DMS153 treated with DMSO at 0.1 percent for 48 hours (cell line): Measurements from ENCODE around the gene IRF2BP2.

Source experiments
- DNase-seq: peaks from one replicate; lab custom pipeline; 2025; ENCODE audit not compliant: unreplicated experiment; lab: John Stamatoyannopoulos, UW

IRF2BP2 gene

DNA sequence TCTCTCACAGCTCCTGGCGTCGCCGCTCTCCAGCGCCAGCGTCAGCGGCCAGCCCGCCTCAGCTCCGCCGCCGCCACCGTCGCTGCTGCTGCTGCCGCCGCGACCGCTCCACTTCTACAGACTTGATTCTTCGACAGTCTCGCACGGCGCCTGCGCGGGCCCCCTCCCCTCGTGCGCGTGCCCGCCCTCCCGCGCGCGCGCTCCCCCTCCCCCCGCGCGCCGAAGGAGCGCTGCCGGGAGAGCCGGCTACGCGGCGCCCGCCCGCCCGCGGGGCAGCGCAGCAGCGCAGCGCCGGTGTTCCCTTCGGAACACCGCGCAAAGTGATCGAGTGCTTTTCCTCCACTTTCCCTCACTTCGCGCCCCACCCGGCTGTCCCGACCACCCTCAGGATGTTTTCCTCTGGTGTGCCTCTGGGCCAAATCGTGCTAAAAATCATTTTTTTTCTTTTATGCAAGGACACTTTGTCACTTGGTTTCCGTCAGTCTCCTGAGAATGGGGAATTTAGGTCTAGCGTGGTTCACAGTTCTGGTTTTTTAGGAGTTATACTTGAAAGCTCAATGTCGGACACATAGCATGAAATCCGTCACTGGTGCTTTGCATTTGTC is at the start of gene IRF2BP2:
IRF2BP2 (minus strand) TSS at position 118 of the 605 bp plus-strand sequence. CDS start 684 bp downstream, outside the sequence.
- DNase-seq = no peak

DNA sequence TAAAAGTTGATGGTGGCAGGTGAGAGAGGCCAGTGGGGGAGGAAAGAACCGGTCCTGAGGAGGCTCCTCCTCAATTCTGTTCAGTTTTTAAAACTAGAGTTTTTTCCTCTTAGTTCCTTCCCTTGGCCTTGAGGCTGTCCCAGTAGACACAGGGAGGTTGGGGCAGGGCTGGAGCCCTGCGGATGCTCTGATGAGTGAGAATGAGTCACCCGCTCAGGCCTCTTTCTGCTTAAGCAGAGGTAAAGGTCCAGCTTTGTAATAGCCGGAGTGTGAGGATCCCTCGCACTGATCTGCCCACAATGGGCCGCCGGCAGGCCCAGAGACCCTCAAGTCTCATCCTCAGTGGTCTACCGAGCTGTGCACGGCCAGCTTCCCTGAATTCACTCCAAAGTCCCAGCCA is 49.6 kb upstream of the IRF2BP2 start:
- DNase-seq = no peak

DNA sequence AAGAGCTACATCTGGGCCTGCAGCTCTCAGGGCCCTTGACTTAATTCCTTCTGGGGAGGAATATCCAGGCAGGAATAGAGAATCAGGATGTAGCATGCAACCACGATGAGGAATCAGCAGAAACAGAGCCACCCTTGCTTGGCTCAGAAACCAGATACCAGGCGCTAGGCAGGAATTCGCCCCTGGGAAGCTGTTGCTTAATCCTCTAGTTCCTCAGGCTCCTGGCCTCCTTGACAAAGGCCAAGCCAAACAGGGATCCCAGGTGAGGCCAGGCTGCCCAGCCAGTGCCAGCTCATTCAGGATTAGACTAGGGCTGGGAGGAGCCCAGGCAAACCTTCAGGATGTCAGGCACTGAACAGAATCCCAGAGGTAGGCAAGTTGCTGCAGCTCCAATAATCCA is 48.2 kb upstream of the IRF2BP2 start:
- no peak for DNase-seq

DNA sequence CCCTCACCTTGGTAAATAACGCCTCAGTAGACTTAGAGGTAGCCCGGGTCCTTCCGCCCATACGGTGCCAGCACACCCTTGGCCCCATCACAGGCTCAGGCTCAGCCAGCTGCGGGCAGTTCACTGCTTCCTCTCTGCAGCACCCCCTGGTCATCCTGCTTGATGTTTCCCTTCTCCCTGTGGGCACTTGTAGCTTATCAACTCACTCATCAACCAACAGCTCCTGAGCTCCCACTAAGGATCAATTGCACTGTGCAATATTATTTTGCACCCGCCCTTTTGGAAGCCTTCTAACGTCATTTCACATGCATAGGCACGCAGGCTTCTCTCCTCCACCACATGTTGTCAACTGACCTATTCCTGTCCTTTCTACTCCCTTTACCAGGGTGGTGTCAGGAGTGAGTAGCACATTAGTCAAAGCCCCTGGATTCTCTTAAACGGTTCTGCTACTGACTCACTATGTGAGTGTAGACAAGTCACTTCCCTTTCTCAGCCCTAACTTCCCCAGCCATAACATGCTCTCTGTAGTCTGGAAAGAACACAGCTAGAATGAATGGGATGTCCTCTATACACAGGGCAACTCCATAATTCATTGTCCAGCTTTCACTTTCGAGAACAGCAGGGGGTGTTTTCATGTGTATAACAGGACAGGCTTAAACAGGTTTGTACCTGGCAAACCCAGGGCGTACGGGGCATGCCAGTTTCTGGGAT is 47.1 kb upstream of the IRF2BP2 start:
- no peak for DNase-seq

DNA sequence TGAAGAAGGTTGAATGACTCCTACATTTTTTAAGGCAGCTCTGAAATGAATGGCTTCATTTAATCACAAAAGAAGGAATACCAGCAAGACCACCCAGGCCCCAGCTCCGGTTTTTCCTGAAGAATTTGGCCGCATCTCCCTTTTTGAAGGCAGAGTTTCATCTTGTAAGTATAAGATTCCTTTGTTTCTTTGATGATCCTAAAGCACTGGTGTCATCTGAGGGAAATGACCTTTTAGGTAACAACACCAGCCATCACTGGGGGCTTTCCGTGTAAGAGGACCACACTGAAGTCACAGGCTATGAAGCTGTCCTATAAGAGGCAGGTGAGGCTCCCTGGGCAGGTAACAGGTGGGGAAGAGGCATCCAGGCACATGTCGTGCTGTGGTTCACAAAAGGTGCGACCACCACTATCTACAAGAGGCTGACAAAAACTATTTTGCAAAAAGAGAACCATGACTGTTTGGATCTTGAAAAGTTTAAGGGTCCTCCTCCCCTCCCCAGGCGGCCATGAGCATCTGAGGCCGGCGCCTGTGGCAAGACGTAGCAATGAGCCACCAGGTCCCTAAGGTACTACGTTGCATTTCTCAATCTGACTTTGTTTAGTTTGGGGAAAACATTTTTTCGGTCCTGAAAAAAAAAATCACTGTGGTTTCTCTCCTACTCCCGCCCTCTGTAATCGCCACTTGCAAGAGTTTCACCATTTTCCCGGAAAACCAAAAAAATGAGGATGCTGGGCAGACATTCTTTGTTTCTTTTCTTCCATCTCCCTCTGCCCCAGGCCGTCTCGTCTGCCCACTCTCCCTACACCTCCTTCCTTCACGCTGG is 46.3 kb upstream of the IRF2BP2 start:
- no peak for DNase-seq

DNA sequence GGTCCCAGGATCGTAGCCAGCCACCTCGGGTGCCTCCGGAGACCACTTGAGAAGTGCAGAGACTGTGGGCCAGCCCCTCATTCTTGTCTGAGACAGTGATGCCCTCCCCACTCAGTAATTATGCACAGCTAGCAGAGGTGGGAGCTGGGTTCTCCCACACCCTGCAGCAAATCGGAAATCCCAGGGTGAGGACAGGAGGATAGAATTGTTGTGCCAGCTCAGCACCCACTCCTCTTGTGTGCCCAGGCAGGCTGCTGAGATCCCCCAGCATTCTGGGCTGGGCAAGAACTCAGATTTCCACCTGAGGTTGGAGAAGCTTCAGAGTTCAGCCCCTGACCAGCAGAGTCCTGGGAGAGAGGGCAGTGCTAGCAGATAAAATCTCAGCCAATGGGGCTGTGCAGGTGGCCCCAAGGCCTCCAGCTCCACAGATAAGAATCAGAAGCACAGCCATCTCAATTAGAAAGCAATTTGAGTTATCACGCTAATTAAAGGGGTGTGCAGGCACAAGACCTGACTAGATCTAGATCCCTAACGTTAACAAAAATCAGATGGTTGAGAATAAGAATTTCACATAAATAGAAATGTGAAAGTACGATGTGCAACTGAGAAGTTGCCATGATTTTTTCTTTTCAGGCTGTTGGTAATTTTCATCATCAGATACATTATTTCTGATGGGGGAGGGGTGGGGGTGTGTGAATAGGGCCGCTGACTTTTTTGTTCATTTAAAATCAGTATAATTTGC is 45.5 kb upstream of the IRF2BP2 start:
- DNase-seq = no peak

DNA sequence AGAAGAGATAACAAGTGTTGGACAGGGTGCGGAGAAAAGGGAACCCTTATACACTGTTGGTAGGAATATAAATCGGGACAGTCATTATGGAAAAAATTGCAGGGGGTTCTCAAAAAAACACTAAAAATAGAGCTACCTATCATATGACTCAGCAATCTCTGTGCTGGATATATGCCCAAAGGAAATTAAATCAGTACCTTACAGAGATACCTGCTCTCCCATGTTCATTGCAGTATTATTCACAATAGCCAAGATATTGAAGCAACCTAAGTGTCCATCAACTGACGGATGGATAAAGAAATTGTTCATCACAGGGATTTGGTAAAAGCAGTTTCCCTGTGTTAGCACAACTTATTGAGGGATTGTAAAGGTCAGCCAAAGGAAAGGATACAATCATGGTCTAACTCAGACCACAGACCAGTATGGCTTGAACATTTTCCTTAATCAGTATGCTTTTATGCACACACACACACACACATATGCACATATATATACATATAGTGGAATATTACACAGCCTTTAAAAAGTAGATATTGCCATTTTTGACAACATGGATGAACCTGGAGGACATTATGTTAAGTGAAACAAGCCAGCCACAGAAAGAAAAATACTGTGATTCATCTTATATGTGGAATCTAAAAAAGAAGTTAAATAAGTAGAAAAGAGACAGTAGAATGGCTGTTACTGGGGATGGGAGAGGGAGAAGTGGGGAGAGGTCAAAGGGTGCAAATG is 44.2 kb upstream of the IRF2BP2 start:
- DNase-seq = no peak

DNA sequence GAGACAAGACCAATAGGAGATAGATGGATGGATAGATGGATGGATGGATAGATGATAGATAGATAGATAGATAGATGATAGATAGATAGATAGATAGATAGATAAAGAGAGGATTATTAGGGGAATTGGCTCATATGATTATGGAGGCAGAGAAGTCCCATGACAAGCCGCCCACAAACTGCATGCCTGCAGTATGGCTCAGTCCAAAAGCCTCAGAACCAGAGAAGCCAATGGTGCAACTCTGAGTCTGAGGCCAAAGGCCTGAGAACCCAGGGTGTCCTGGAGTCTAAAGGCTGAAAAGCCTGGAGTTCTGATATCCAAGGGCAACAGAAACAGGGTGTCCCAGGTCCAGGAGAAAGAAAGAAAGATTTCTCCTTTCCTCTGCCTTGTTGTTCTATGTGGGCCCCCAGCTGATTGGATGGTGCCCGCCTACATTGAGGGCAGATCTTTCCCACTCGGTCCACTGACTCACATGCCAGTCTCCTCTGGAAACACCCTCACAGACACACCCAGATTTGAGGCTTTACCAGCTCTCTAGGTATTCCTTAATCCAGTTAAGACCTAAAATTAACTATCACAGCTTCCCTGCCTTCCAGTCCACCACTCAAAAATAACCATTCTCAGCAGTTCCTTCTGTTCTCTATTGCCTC is 39.6 kb upstream of the IRF2BP2 start:
- no peak for DNase-seq

DNA sequence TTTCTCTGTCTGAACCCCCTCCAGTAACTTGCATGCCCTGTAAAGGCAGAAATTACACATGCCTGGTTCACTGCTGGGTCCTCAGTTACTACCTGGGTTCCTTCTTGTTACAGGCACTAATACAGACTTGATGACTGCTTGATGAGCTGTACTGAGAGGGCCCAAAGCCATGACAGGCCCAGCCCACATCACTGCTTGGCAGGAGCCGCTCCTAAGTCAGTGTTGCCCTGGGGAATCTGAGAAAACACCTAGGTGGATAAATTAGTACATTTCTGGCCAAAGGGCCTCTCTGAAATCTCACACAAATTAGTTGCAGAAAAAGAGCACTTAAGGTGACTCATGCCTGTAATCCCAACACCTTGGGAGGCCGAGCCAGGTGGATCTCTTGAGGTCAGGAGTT is 37.8 kb upstream of the IRF2BP2 start:
- DNase-seq = no peak

DNA sequence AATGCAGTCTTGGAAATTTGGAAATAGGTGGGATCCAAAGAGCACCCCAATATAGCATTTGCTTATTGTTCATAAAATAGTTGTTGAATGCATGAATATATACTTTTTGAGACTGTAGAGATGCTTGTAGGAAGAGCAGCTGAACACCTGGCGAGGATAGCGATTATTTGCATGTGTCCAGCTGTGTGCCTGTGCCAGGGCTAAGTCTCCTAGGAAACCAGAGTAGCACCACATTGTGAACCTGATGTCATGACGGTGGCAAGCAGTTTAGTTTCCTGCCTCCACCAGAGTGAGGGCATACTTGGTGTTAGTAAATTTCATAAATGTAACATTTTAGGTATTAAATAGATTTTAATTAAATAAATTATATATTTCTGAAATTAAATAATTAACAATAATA is 37.3 kb upstream of the IRF2BP2 start:
- DNase-seq = no peak

DNA sequence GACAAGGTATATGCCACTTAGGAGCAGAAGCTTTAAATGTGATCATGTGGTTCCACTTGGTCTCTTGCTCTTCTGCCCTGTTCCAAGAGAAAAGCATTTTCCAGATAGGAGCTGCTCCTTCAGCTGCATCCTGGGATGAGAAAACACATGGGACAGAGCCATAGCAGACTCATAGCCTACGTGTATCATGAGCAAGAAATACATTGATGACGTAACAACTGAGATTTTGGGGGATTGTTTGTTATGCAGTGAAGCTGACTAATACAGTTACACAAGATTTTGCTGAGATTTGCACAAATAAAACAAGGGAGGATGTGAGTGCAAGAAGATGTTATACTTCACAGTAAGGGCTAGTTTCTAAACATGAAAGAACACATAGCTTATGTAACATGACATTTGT is 36.0 kb upstream of the IRF2BP2 start:
- DNase-seq = no peak

DNA sequence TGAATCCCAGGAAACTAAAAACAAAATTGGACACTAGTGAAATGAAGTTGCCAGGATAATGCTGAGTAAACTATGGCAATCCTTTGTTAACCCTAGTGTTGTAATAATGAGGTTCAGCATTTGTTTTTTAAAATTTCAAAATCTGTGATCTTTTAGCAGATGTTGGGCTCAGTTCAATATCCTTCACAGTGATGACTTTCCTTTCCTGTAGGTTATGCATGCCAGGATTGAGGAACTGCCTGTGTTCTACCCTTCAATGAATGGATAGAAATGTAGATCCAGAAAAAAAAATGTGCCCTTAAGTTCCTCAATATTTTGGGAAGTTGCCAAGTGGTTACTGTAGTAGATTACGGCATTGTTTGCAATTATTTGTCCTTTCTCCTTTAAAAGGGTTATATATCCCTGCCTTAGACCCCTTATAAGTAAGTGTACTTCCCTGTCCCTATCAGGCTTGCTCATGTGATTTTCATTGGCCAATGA is 35.5 kb upstream of the IRF2BP2 start:
- DNase-seq = no peak

DNA sequence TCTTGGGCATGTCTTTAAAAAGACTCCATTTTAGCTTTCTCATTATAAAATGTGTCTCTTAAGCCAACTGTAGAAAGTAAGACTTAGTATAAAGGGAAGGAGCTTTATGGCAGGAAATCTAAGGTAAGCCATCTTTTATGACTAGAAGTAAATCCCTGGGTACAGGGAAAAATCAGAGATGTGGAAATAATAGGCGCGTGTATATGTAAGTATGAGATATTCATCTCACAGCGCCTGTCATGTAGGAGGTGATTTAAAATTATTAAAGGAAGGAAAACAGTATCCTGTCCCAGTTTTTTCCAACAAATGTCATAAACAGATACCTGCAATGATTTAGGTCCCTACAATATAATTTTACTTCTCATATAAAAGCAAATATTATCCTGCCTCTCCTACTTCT is 35.0 kb upstream of the IRF2BP2 start:
- DNase-seq = no peak

DNA sequence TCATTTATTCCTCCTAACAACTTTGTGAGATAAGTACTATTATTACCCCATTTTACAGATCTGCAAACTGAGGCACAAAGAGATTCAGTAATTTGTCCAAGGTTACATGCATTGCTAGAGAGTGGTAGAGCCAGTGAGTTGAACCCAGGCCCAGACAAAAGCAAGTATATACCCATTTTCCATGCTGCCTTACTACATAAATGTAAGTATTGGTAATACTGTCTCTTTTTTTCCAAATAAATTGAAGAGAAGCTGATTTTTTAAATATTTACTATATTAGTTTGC is 33.8 kb upstream of the IRF2BP2 start:
- no peak for DNase-seq

DNA sequence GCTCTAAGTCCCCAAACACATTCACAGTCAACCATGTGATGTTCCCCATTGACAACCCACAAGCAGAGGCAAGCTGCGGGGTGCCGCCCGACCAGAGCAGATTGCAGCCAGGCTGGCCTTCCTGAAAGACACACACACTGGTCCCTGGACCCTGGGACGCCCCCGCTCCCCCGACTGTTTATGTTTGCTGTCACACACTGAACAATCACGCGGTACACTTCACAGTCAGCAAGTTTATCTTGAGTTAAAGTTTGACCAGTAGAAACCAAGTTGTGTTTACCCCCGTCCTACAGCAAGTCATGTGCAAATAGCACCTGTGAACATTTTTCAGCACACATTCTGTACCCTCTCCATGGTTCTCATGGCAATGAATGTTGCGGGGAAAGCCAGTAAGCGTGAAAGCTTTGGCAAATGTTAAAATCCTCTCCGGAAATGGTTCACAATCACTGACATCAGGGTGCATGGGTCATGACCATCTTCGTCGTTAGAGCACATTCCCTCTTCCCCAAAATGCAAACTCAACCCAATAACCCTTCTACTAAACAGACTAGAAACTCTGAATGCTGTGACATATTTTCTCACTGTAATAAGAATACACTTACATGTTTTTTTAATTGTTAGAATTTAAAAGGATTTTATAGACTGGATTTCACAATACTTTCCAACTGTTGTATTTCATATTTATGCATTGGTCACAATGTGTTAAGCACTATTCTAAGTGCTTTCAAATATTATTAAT is 33.3 kb upstream of the IRF2BP2 start:
- no peak for DNase-seq

DNA sequence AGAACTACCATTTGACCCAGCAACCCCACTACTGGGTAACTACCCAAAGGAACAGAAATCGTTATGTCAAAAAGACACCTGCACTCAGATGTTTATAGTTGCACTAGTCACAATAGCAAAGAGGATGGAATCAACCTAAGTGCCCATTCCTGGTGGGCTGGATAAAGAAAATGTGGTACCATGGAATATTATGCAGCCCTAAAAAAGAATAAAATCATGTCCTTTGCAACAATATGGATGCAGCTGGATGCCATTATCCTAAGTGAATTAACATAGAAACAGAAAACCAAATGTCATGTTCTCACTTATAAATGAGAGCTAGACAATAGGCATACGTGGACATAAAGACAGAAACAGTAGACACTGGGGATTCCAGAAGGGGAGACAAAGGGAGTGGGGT is 32.5 kb upstream of the IRF2BP2 start:
- DNase-seq = no peak

DNA sequence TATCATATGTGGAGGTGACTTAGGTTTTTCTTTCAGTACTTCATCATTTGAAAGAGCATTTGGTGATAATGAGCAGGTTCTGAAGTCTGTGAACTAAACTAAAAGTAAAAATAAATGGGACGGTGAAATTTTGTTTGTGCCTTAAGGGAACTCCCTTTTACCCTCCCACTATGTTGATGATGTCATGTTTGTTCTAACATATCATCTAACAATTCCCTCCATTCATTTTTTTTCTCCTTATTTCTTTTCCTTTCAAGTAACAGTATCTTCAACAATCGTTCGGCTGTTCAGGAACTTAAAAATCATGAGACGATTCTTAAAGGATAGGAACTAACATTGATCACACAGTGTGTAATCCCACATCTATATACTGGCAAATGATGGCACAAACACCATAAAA is 30.0 kb upstream of the IRF2BP2 start:
- DNase-seq = no peak

DNA sequence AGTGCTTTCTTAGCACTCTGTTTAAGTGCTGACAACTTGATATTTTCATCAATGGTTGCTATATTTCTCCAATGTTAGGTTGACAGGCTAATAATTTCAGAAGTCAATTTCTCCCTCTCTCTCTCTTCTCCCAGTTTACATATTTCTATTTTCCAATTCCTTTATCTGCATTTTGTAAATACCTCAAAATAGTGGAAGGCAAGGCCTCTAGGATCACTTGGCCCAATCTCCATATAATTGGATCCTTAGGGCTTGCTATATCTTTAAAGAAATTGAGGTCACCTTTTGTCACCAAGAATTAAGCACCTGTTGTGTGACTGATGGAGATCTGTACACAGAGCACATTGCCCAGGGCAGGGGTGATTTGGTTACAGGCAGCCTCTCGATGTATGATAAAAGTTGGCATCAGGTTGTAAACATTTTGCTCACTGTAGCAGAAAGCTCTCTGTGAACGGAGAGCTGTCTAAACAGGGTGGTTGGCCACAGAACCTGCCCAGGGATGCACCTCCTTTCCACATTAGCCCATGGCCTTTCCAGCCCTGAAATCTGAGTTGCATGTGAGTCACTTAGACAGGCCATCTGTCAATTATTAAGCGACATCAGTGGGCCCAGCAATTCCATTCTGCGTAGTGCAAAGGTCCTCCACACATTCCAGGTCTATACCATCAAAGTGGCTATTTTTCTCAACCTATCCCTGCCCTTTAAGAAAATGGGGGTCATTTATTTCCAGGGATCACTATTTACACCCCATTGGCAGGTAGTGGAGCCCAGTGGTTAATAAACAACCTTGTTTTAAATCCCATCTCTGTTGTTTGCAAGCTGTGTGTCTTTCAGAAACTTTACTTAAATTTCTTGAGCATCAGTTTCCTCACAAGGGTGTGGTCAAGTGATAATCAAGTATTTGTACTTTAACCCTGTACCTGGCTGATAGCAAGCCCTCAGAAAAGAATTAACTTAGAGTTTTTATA is 29.1 kb upstream of the IRF2BP2 start:
- DNase-seq = no peak
